ENCODE data around the gene CHMP4B. TPM values are rescaled to one million over a fixed set of nuclear protein-coding genes. Genes with fewer than 3 reads are reported as not detected.

Gene CHMP4B
- total RNA-seq, 2 donors from 2014 or later = 75.7 to 85.8 TPM

GRCh38 chr20:33771938-33772337, 39.2 kb upstream of the CHMP4B start:
- Histone ChIP-seq H3K4me1 (replicated peaks) (no peaks in the 10 kb centered on the region), H3K4me3 (no peak overlapping the region), H3K9me3 (no peaks in the 10 kb centered on the region), H3K27me3 (replicated peaks; ENCODE audit: insufficient read depth) (no peaks in the 10 kb centered on the region), H3K36me3 (peaks cover 0 to 5% of the 10 kb centered on the region in 2 donors), H3K27ac (no peak overlapping the region)
- intact Hi-C loops (cut with DNase I) = no loop called here
- DNase-seq (ENCODE audit: low spot score) = no peak
- TF ChIP-seq POLR2A (IDR thresholded peaks at IDR 0.05) (no peak), CTCF (IDR thresholded peaks at IDR 0.05) (no peak), POLR2AphosphoS5 (IDR thresholded peaks at IDR 0.05) (no peak)
- 95% methylated on average over 5 of the region's 5 CpGs for WGBS

DNA sequence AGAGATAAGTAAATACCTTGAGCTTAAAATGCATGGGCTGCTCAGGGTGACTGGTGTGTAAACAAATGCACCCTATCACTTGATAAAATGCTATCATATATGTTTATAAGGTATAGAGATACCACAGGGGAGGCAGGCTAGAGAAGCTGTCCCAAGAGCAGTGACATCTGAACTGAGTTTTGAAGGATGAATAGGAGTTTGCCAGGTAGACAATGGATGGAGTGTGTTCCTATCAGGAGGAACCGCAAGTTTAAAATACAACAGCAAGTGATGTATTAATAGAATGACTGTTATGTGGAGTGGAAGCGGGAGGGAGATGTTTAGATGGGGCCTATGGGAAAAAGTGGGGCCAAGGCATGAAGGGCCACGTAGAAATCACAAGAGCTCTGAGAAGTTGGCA, 38.7 kb upstream of the CHMP4B start:
- TF ChIP-seq POLR2A (IDR thresholded peaks at IDR 0.05) = no peak

GRCh38 chr20:33773412-33774089, 37.6 kb upstream of the CHMP4B start:
- no peaks in the 10 kb centered on the region for H3K27me3 ChIP-seq (replicated peaks; ENCODE audit: insufficient read depth)
- TF ChIP-seq POLR2A (IDR thresholded peaks at IDR 0.05) (no peak), POLR2AphosphoS5 (IDR thresholded peaks at IDR 0.05) (no peak), CTCF (IDR thresholded peaks at IDR 0.05) (no peak)
- H3K4me1 ChIP-seq (replicated peaks) = no peaks in the 10 kb centered on the region
- H3K4me3 ChIP-seq = no peak overlapping the region
- WGBS = 68% methylated on average over 2 of the region's 2 CpGs
- intact Hi-C loops (cut with DNase I) = no loop called here
- H3K9me3 ChIP-seq = no peaks in the 10 kb centered on the region
- peaks cover 0 to 5% of the 10 kb centered on the region in 2 donors for H3K36me3 ChIP-seq
- no peak overlapping the region for H3K27ac ChIP-seq
- DNase-seq (ENCODE audit: low spot score) = no peak

More for the DNA sequence above, 38.7 kb upstream of the CHMP4B start:
- intact Hi-C loops (cut with DNase I) = no loop called here
- Histone ChIP-seq H3K9me3 (no peaks in the 10 kb centered on the region), H3K4me3 (no peak overlapping the region), H3K27ac (no peak overlapping the region), H3K27me3 (replicated peaks; ENCODE audit: insufficient read depth) (no peaks in the 10 kb centered on the region), H3K36me3 (peaks cover 0 to 5% of the 10 kb centered on the region in 2 donors), H3K4me1 (replicated peaks) (no peaks in the 10 kb centered on the region)
- 95% methylated on average over 3 of the region's 3 CpGs for WGBS
- DNase-seq (ENCODE audit: low spot score) = no peak

DNA sequence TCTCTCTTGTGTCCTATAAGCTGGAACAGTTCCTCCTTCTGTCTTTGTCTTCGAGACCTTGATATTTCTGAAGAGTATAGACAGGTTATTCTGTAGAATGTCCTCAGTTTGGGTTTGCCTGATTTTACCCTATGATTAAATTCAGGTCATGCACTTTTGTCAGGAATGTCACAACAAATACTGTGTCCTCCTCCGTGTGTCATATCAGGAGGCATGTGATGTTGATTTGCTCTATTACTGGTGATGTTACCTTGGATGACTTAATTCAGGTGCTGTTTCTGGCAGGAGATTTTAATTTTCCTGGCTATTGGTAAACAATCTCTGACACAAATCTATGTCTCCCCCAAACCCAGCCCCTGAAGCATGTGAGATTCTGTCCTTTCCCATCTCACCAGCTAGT, 33.3 kb upstream of the CHMP4B start:
- Histone ChIP-seq H3K36me3 (no peaks in the 10 kb centered on the region), H3K4me3 (no peak overlapping the region), H3K27me3 (replicated peaks; ENCODE audit: insufficient read depth) (no peaks in the 10 kb centered on the region), H3K9me3 (no peaks in the 10 kb centered on the region), H3K4me1 (replicated peaks) (no peaks in the 10 kb centered on the region), H3K27ac (no peak overlapping the region)
- intact Hi-C loops (cut with DNase I) = no loop called here
- 81% methylated on average over 2 of the region's 2 CpGs for WGBS
- DNase-seq (ENCODE audit: low spot score) = no peak
- no peak for TF ChIP-seq POLR2A (IDR thresholded peaks at IDR 0.05)
- TF ChIP-seq CTCF (IDR thresholded peaks at IDR 0.05) = no peak
- no peak for TF ChIP-seq POLR2AphosphoS5 (IDR thresholded peaks at IDR 0.05)

- no peak for TF ChIP-seq POLR2A (IDR thresholded peaks at IDR 0.05)
- no peak for TF ChIP-seq CTCF (IDR thresholded peaks at IDR 0.05)
- TF ChIP-seq POLR2AphosphoS5 (IDR thresholded peaks at IDR 0.05) = no peak
- Histone ChIP-seq H3K9me3 (no peaks in the 10 kb centered on the region), H3K4me1 (replicated peaks) (no peaks in the 10 kb centered on the region), H3K36me3 (no peaks in the 10 kb centered on the region), H3K27me3 (replicated peaks; ENCODE audit: insufficient read depth) (no peaks in the 10 kb centered on the region), H3K4me3 (no peak overlapping the region), H3K27ac (no peak overlapping the region)
- intact Hi-C loops (cut with DNase I) = no loop called here
- 84% methylated on average over 4 of the region's 4 CpGs for WGBS
- no peak for DNase-seq (ENCODE audit: low spot score)
Measured at GRCh38 chr20:33781133-33781532, 30.0 kb upstream of the CHMP4B start.
